GM12874 (cell line): ENCODE measurements around the gene KCNN1.

ENCODE experiments used
- TF ChIP-seq, protein P1 (sequence below): IDR thresholded peaks from 2 replicates; pipeline ENCODE4 v1.5.1; 2011; ENCODE audit warnings: low read depth, mild to moderate bottlenecking, control low read depth, low read length, moderate library complexity; ENCODE audit not compliant: insufficient read depth

KCNN1 gene

DNA sequence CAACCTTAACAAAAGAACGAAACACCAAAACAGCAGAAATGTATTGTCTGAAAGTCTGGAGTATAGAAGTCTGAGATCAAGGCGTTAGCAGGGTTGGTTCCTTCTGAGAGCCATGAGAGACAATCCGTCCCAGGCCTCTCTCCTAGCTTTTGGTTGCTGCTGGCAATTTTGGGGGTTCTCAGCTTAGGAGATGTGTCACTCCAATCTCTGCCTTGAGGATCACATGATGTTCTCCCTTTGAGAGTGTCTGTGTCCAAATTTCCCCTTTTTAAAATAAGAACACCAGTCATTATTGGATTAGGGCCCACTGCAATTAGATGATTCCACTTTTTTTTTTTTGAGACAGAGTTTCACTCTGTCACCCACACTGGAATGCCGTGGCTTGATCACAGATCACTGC is 10.1 kb downstream of the KCNN1 start:
- TF ChIP-seq, protein P1, sequence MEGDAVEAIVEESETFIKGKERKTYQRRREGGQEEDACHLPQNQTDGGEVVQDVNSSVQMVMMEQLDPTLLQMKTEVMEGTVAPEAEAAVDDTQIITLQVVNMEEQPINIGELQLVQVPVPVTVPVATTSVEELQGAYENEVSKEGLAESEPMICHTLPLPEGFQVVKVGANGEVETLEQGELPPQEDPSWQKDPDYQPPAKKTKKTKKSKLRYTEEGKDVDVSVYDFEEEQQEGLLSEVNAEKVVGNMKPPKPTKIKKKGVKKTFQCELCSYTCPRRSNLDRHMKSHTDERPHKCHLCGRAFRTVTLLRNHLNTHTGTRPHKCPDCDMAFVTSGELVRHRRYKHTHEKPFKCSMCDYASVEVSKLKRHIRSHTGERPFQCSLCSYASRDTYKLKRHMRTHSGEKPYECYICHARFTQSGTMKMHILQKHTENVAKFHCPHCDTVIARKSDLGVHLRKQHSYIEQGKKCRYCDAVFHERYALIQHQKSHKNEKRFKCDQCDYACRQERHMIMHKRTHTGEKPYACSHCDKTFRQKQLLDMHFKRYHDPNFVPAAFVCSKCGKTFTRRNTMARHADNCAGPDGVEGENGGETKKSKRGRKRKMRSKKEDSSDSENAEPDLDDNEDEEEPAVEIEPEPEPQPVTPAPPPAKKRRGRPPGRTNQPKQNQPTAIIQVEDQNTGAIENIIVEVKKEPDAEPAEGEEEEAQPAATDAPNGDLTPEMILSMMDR = no peak

DNA sequence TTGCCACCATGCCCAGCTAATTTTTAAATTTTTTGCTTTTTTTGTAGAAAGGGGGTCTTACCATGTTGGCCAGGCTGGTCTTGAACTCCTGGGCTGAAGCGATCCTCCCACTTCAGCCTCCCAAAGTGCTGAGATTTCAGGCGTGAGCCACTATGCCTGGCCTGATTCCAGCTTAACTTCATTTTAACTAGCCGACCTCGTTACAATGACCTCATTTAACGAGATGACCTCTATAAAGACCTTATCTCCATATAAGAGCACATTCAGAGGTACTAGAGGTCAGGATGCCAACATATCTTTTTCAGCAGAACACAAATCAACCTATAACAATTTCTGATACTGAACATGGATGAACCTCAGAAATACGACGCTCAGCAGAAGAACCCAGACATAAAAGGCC is 10.6 kb downstream of the KCNN1 start:
- TF ChIP-seq, protein P1 = no peak

DNA sequence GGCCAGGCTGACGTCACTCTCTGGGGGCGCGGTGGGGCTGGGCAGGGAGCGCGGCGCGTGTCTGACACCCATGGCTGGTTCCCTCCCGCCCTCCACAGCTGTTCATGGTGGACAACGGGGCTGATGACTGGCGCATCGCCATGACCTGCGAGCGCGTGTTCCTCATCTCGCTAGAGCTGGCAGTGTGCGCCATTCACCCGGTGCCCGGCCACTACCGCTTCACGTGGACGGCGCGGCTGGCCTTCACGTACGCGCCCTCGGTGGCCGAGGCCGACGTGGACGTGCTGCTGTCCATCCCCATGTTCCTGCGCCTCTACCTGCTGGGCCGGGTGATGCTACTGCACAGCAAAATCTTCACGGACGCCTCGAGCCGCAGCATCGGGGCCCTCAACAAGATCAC is 14.7 kb downstream of the KCNN1 start:
- TF ChIP-seq, protein P1 = no peak

DNA sequence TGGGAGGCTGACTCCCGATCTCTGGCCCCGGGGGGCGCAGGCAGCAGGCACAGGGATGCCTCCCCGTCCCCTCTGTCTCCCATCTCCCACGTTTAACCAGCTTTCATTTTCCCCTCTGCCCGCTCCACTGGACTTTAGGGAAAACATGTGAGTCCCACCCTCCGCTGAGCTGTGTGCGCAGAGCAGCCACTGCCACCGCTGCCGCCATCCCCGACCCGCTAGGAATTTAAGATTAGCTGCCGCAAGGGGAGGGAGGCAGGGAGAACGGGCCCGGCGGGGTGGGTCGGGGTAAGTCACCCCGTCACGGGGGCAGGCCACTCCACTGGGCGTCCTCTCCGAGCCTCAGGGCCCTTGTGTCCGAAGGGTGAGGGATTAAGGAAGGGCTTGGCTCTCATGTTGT is 15.5 kb downstream of the KCNN1 start:
- TF ChIP-seq, protein P1 = no peak

DNA sequence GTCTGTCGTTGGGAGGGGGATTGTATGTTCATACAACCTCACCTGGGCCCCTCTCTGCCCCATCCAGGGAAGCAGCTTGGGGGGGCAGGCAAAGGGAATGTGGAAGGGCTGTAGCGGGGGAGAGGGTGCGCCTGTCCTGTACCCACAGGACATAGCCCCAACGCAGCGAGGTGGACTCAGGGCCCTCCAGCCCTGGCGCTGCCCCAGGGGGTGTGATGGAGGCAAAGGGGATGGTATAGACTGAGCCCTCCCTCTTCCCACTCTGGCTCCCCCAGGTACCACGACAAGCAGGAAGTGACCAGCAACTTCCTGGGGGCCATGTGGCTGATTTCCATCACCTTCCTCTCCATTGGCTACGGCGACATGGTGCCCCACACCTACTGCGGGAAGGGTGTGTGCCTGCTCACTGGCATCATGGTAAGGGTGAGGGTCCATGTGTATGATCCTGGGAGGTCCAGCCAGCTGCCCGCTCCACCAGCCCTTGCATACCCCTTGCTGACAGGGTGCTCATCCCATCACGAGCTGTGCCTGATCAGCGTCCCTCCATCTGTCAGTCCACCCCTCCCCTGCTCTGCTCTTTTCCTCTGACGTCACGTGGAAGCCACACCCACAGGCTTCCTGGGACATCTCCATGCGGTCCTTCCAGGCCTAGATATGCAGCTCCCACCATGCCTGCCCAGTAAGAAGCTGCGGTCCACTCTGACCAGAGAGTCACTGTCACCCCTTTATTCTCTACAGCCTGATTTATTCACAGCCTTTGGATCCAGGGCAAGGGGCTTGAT is 18.3 kb downstream of the KCNN1 start:
- TF ChIP-seq, protein P1 = no peak

DNA sequence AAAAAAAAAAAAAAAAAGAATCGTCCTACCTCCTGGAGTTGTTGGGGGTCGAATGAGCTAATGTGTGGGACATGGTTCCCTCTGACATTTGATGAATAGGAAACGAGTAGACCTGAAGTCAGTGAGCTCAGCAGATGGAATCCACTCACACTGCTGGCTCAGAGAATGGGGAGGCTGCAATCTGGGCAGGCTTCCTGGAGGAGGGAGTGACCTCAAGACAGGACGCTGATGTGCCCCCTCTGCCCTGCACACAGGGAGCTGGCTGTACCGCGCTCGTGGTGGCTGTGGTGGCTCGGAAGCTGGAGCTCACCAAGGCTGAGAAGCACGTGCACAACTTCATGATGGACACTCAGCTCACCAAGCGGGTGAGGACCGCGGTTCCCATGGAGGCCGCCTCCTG is 21.3 kb downstream of the KCNN1 start:
- TF ChIP-seq, protein P1 = no peak

DNA sequence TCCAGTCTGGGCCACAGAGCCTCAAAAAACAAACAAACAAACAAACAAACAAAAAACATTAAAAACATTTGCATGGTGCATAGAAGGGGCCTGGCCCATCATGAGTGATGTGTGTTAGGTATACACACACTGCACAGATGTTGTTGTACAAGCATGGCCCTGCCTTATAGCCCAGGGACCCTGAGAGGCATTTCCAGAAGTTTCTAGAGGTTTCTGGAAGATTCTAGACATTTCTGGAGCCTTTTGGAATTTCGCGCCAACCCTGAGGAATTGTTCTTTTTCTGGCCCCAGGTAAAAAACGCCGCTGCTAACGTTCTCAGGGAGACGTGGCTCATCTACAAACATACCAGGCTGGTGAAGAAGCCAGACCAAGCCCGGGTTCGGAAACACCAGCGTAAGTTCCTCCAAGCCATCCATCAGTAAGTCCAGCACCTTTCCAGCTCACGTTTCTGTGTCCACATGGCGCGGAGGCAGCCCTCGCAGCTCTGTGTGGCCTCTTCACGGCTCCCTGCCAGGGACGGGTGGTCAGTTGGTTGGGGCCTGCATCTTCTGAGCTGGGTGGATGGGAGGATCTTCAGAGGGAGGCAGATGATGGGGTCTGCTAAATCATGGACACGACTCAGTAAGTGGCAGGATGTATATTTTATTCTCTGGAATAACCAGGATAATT is 22.7 kb downstream of the KCNN1 start:
- TF ChIP-seq, protein P1 = no peak
